ENCODE measurements around the gene CORO1C. TPM values are rescaled to one million over a fixed set of nuclear protein-coding genes. Genes with fewer than 3 reads are reported as not detected.

CORO1C gene
- total and polyA plus RNA-seq, 9 of the 15 experiments (the other 6 are each of a cell fraction or from before 2014, with no cell fraction given), result 55.2 to 280 (median 150) TPM

- TF ChIP-seq ZBTB40 (IDR thresholded peaks at IDR 0.05) (no peak), ZBTB40 (CRISPR knock-in tag; IDR thresholded peaks at IDR 0.05) (peak; percentile 55; the same call in 1 of the 2 replicates), SPI1 (IDR thresholded peaks at IDR 0.05; ENCODE audit: borderline replicate concordance, low read depth, low read length) (0 out of 2 replicates have a peak, but pooled peaks have one; percentile 2), IRF1 (CRISPR knock-in tag; IDR thresholded peaks at IDR 0.05; ENCODE audit: borderline replicate concordance) (no peak)
Measured at GRCh38 chr12:108635201-108635996, 95.9 kb downstream of the CORO1C start (continued).
